ENCODE measurements around the gene KXD1. TPM values are rescaled to one million over a fixed set of nuclear protein-coding genes. Genes with fewer than 3 reads are reported as not detected.

Gene KXD1
- total RNA-seq, 1 experiment from 2014 or later = 138 TPM

GRCh38 chr19:18574691-18575291, 17.1 kb downstream of the KXD1 start:
- no CpG with 5 or more reads among the region's 18 CpGs for WGBS (ENCODE audit: extremely low coverage, insufficient read length, low lambda C conversion rate)
- Histone ChIP-seq H3K27ac (ENCODE audit: insufficient read length, low read depth, low read length) (no peak overlapping the region), H4K8ac (replicated peaks; ENCODE audit: insufficient read length, low read depth, low read length) (no peak overlapping the region), H4K91ac (ENCODE audit: insufficient read length, low read depth, low read length) (no peak overlapping the region), H2BK120ac (ENCODE audit: low read depth, low read length, poor library complexity, severe bottlenecking) (no peak overlapping the region), H3K23ac (ENCODE audit: insufficient read length, low read depth, low read length) (no peak overlapping the region), H3K23me2 (ENCODE audit: insufficient read length, low read depth, low read length, poor library complexity, severe bottlenecking) (peaks cover 12% of the 10 kb centered on the region), H2BK15ac (ENCODE audit: low read depth, low read length) (no peak overlapping the region), H3K18ac (ENCODE audit: insufficient read length, low read depth, low read length) (no peak overlapping the region), H3K9me3 (ENCODE audit: control insufficient read depth, low read depth, low read length) (no peaks in the 10 kb centered on the region), H2BK12ac (ENCODE audit: insufficient read length, low read depth, low read length) (no peak overlapping the region), H2BK20ac (ENCODE audit: low read depth, low read length, poor library complexity, severe bottlenecking) (no peak overlapping the region), H3K79me2 (ENCODE audit: insufficient read depth, low read length) (peaks cover 14% of the 10 kb centered on the region), H4K5ac (ENCODE audit: insufficient read length, low read depth, low read length) (no peak overlapping the region), H3K4me2 (ENCODE audit: insufficient read depth, insufficient read length, low read length) (no peak overlapping the region), H3K79me1 (ENCODE audit: insufficient read depth, low read depth, low read length, poor library complexity, severe bottlenecking) (peaks cover 7% of the 10 kb centered on the region), H3K4me1 (ENCODE audit: insufficient read depth, low read length) (peaks cover 8% of the 10 kb centered on the region; the same call in 1 of the 2 replicates), H3K27me3 (ENCODE audit: insufficient read depth, low read length) (no peaks in the 10 kb centered on the region), H3K56ac (ENCODE audit: insufficient read length, low read depth, low read length) (no peak overlapping the region), H2AFZ (ENCODE audit: low read length) (no peak overlapping the region), H3K14ac (ENCODE audit: insufficient read depth, low read length) (no peak overlapping the region), H3K9ac (ENCODE audit: extremely low read depth, insufficient read length, low read length) (no peak overlapping the region), H3T11ph (ENCODE audit: low read length) (no peak overlapping the region), H3K4ac (ENCODE audit: low read depth, low read length) (no peak overlapping the region), H4K20me1 (ENCODE audit: control insufficient read depth, insufficient read depth, insufficient read length) (peaks cover 2% of the 10 kb centered on the region), H2BK5ac (ENCODE audit: insufficient read length, low read length) (no peak overlapping the region), H2AK5ac (ENCODE audit: insufficient read length, low read length) (no peak overlapping the region)
- H3K27ac Mint-ChIP-seq = peak overlapping the region in 1 of 3 experiments; percentile 56; a peak in 1 of 7 replicates
- TF ChIP-seq CTCF (conservative IDR thresholded peaks at IDR 0.05) = no peak
- H3K4me3 Mint-ChIP-seq = peak overlapping the region in 1 of 2 experiments; percentile 32; a peak in 1 of 5 replicates
- no peaks in the 10 kb centered on the region for H3K9me3 Mint-ChIP-seq
- DNase-seq = no peak
- H3K4me1 Mint-ChIP-seq = peaks cover 11 to 15% of the 10 kb centered on the region in 2 experiments
- H3K36me3 Mint-ChIP-seq (ENCODE audit: insufficient read depth in 1 of 3, low read depth in 3 of 3) = peaks cover 32 to 70% (median 44%) of the 10 kb centered on the region in 3 experiments
- H3K27me3 Mint-ChIP-seq (ENCODE audit: low read depth) = no peaks in the 10 kb centered on the region; the same call in 1 of the 2 replicates
